HL-60 (cell line): ENCODE measurements around the gene ABI3BP.

Source experiments
- POLR2AphosphoS5 ChIP-seq: IDR thresholded peaks from 2 replicates; pipeline ENCODE4 v1.6.1; 2012; ENCODE audit warnings: low read depth
- TF ChIP-seq, protein P1 (sequence below): IDR thresholded peaks from one replicate; pipeline ENCODE4 v1.5.1; 2011; ENCODE audit warnings: low read length, control low read depth, inconsistent platforms; ENCODE audit not compliant: insufficient read depth

- TF ChIP-seq, protein P1, sequence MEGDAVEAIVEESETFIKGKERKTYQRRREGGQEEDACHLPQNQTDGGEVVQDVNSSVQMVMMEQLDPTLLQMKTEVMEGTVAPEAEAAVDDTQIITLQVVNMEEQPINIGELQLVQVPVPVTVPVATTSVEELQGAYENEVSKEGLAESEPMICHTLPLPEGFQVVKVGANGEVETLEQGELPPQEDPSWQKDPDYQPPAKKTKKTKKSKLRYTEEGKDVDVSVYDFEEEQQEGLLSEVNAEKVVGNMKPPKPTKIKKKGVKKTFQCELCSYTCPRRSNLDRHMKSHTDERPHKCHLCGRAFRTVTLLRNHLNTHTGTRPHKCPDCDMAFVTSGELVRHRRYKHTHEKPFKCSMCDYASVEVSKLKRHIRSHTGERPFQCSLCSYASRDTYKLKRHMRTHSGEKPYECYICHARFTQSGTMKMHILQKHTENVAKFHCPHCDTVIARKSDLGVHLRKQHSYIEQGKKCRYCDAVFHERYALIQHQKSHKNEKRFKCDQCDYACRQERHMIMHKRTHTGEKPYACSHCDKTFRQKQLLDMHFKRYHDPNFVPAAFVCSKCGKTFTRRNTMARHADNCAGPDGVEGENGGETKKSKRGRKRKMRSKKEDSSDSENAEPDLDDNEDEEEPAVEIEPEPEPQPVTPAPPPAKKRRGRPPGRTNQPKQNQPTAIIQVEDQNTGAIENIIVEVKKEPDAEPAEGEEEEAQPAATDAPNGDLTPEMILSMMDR: no peak
- no peak for TF ChIP-seq POLR2AphosphoS5
Measured at GRCh38 chr3:100810671-100811070, 182.6 kb downstream of the ABI3BP start.
